Muscle of leg (tissue), 11 donors: ENCODE results near the gene MRPS18B. TPM values are rescaled to one million over a fixed set of nuclear protein-coding genes. Genes with fewer than 3 reads are reported as not detected.
A peak's percentile ranks its signal among the peaks of the same experiment; 100 is the strongest.

Source experiments
- DNase-seq: peaks from one replicate; pipeline ENCODE4 v3.0.0; 2013
- H3K27ac ChIP-seq: one replicate; pipeline ENCODE4 v1.5.1; 2013; ENCODE audit warnings: mild to moderate bottlenecking, low read length, control low read depth
- H3K27me3 ChIP-seq: one replicate; pipeline ENCODE4 v1.6.1; 2013; ENCODE audit warnings: low read length; ENCODE audit not compliant: control insufficient read depth, insufficient read depth
- H3K36me3 ChIP-seq: one replicate; pipeline ENCODE4 v1.6.1; 2013; ENCODE audit warnings: low read length; ENCODE audit not compliant: control insufficient read depth, insufficient read depth
- H3K4me1 ChIP-seq: one replicate; pipeline ENCODE4 v1.6.1; 2013; ENCODE audit warnings: low read length; ENCODE audit not compliant: control insufficient read depth, insufficient read depth
- H3K4me3 ChIP-seq: one replicate; pipeline ENCODE4 v1.5.1; 2013; ENCODE audit warnings: low read length, control low read depth
- H3K9me3 ChIP-seq: replicated peaks from 2 replicates; pipeline ENCODE4 v1.6.1; 2013; ENCODE audit warnings: low read depth, low read length; ENCODE audit not compliant: control insufficient read depth
- WGBS: methylation state at CpG from one replicate; pipeline ENCODE4 v1.1.5; 2013; ENCODE audit warnings: missing lambda C conversion rate; ENCODE audit not compliant: insufficient coverage; 5-methylcytosine and 5-hydroxymethylcytosine counted together
- polyA plus RNA-seq, 8 donors: library from polyadenylated mRNA; unstranded; fragments of 120-200 nt; gene quantifications; one replicate each; pipeline versions ENCODE4 v1.2.1 to v1.2.3, GENCODE V29; 2013; ENCODE audit warnings: inconsistent platforms in 1 of 8, low replicate concordance in 1 of 8; ENCODE audit not compliant: insufficient read length in 8 of 8, insufficient read depth in 1 of 8
- total RNA-seq: library from RNA; stranded (reverse); fragments of 120-200 nt; gene quantifications from one replicate; pipeline ENCODE4 v1.2.4, GENCODE V29; 2013

MRPS18B gene
- total and polyA plus RNA-seq, 9 donors = 49.6 to 64.4 (median 57.7) TPM

- Histone ChIP-seq H3K4me1 (no peaks in the 10 kb centered on the region), H3K27me3 (no peaks in the 10 kb centered on the region), H3K27ac (no peak overlapping the region), H3K36me3 (peaks cover 52% of the 10 kb centered on the region), H3K4me3 (no peak overlapping the region), H3K9me3 (no peaks in the 10 kb centered on the region)
- 75% methylated on average over 10 of the region's 10 CpGs for WGBS
- peak; percentile 52 for DNase-seq
These were observed 17.1 kb upstream of the MRPS18B start for GRCh38 chr6:30600451-30600961.

- H3K36me3 ChIP-seq = peaks cover 60% of the 10 kb centered on the region
- no peaks in the 10 kb centered on the region for H3K4me1 ChIP-seq
- no peaks in the 10 kb centered on the region for H3K9me3 ChIP-seq
- H3K4me3 ChIP-seq = no peak overlapping the region
- DNase-seq = peak; percentile 25
- H3K27ac ChIP-seq = no peak overlapping the region
- H3K27me3 ChIP-seq = no peaks in the 10 kb centered on the region
- WGBS = 78% methylated on average over 2 of the region's 6 CpGs
These were observed 16.2 kb upstream of the MRPS18B start for GRCh38 chr6:30601436-30601814.

- H3K36me3 ChIP-seq = peaks cover 63% of the 10 kb centered on the region
- WGBS = 92% methylated on average over 19 of the region's 39 CpGs
- no peaks in the 10 kb centered on the region for H3K9me3 ChIP-seq
- no peak overlapping the region for H3K27ac ChIP-seq
- no peaks in the 10 kb centered on the region for H3K4me1 ChIP-seq
- DNase-seq = peak; percentile 25
- no peaks in the 10 kb centered on the region for H3K27me3 ChIP-seq
- H3K4me3 ChIP-seq = no peak overlapping the region
These were observed 15.6 kb upstream of the MRPS18B start for GRCh38 chr6:30601815-30602641.

- Histone ChIP-seq H3K4me1 (no peaks in the 10 kb centered on the region), H3K9me3 (no peaks in the 10 kb centered on the region), H3K27me3 (no peaks in the 10 kb centered on the region), H3K36me3 (peaks cover 77% of the 10 kb centered on the region), H3K27ac (no peak overlapping the region), H3K4me3 (no peak overlapping the region)
- WGBS = 96% methylated on average over 4 of the region's 13 CpGs
- DNase-seq = no peak
These were observed 13.7 kb upstream of the MRPS18B start for GRCh38 chr6:30603961-30604360.

GRCh38 chr6:30610065-30610464 lies 7.6 kb upstream of the MRPS18B start:
- no peak overlapping the region for H3K27ac ChIP-seq
- H3K4me1 ChIP-seq = peaks cover 16% of the 10 kb centered on the region
- no peaks in the 10 kb centered on the region for H3K27me3 ChIP-seq
- no peaks in the 10 kb centered on the region for H3K9me3 ChIP-seq
- no peak overlapping the region for H3K4me3 ChIP-seq
- no peak for DNase-seq
- peaks cover 49% of the 10 kb centered on the region for H3K36me3 ChIP-seq
- 89% methylated on average over 2 of the region's 4 CpGs for WGBS

DNA sequence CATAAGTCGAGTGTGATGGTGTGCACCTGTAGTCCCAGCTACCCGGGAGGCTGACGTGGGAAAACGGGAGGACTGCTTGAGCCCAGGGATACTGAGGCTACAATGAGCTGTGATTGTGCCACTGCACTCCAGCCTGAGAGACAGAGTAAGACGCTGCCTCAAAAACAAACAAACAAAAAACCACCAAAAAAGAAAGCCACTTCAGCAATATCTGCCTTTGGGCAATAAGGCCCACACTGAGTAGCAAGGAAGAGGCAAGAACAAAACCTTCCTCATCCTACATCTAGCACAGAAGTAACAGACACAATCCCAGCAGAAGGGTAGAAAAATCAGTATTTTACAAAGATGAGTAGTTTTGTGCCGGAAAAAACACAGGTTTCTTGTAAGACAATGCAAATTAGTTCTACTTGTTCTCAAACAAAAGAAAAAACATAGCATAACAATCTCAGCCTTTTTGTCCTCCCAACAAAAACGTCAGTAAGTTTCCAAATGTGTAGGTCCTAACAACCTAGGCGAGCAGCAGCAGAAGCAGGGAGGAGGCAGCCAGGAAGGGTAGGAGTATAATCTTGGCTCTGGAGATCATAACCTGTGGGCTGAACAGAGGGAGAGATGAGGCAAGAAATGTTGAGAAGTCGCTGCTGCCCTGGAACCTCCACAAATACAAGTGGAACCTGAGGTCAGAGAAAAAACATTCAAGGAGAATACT lies 6.3 kb upstream of the MRPS18B start:
- peaks cover 43% of the 10 kb centered on the region for H3K36me3 ChIP-seq
- 76% methylated on average over 4 of the region's 9 CpGs for WGBS
- no peak overlapping the region for H3K27ac ChIP-seq

GRCh38 chr6:30611856-30612194 lies 5.8 kb upstream of the MRPS18B start:
- Histone ChIP-seq H3K4me1 (peaks cover 16% of the 10 kb centered on the region), H3K27me3 (no peaks in the 10 kb centered on the region), H3K27ac (no peak overlapping the region), H3K9me3 (no peaks in the 10 kb centered on the region), H3K4me3 (no peak overlapping the region), H3K36me3 (peaks cover 44% of the 10 kb centered on the region)
- no peak for DNase-seq
- WGBS = no CpG with 5 or more reads among the region's 2 CpGs

More for the DNA sequence above, 6.3 kb upstream of the MRPS18B start:
- no peak overlapping the region for H3K4me3 ChIP-seq
- no peaks in the 10 kb centered on the region for H3K9me3 ChIP-seq
- H3K4me1 ChIP-seq = peaks cover 16% of the 10 kb centered on the region
- no peak for DNase-seq
- H3K27me3 ChIP-seq = no peaks in the 10 kb centered on the region

DNA sequence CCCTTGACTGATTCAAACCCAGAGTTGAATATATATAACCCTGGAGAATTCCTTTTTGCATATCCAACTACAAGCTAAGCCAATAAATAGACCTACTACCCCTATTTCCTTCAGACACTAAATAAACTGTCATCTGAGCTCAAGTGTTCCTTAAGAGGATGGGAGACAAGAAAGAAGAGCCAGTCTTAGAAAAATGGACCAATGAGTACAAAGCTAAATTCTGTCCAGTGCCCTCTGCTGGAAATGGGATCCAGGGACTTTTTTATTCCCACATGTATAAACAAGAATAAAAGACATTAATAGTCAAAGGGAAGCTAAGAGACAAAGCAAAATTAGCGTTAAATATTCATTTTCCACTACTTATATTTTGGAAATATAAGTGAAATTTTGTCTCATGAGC lies 5.4 kb upstream of the MRPS18B start:
- Histone ChIP-seq H3K4me3 (no peak overlapping the region), H3K36me3 (peaks cover 46% of the 10 kb centered on the region), H3K27ac (no peak overlapping the region), H3K27me3 (no peaks in the 10 kb centered on the region), H3K4me1 (peaks cover 16% of the 10 kb centered on the region), H3K9me3 (no peaks in the 10 kb centered on the region)
- no CpG with 5 or more reads among the region's 1 CpG for WGBS
- DNase-seq = no peak

- DNase-seq = no peak
- WGBS = 80% methylated on average over 1 of the region's 6 CpGs
- Histone ChIP-seq H3K27ac (peak overlapping the region; percentile 15), H3K27me3 (no peaks in the 10 kb centered on the region), H3K4me3 (no peak overlapping the region), H3K36me3 (peaks cover 43% of the 10 kb centered on the region), H3K4me1 (peaks cover 16% of the 10 kb centered on the region), H3K9me3 (no peaks in the 10 kb centered on the region)
These were observed 4.9 kb upstream of the MRPS18B start for GRCh38 chr6:30612687-30613248.
